HG02623 (cell line): Measurements from ENCODE around the gene CMTM6.
"Not testable (repeated sequence)": the region's sequence is repeated elsewhere in the genome, so short reads cannot be mapped to it uniquely, and the experiment has no call there.

Experiments
- ATAC-seq: cut with Tn5 transposase; IDR thresholded peaks from one replicate; pipeline ENCODE4 v1.9.1; 2021; ENCODE audit warnings: moderate library complexity; ENCODE audit not compliant: unreplicated experiment

Gene CMTM6

DNA sequence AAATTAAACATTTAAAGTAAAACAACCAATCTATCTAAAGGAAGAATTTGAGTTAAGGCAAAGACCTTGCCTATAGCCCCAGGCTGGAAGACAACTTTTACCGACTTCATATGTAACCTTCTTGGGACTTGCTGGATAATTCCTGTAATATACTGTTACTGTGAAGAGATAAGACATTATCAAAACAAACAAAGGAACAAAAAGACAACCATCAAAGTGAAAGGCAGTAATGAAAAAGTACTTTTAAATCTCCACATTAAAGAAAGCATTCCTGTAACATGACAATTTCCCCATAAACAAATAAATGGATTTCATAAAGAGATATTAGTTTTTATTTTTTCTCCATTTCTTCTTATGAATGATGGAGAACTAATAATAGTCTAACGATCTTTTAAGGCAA is 2.4 kb downstream of the CMTM6 start:
- ATAC-seq = no peak

DNA sequence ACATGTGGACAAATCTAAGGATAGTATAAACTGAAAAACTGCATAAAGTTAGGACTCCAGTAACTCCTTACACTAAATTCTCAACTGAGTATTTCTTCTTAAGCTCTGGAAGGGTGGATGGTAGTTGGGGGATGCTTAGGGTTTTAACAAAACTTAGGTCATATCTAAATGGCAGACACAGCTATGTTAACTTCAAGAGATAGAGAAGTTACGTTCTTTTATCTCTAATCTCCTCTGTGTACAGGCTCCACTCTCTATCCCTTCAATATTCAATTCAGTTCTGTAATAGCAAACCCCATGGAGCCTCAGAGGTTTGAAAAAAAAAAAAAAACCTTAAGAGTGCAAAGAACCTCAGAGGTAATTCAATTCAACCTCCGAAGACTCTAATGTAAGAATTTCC is 3.1 kb downstream of the CMTM6 start:
- ATAC-seq = no peak

DNA sequence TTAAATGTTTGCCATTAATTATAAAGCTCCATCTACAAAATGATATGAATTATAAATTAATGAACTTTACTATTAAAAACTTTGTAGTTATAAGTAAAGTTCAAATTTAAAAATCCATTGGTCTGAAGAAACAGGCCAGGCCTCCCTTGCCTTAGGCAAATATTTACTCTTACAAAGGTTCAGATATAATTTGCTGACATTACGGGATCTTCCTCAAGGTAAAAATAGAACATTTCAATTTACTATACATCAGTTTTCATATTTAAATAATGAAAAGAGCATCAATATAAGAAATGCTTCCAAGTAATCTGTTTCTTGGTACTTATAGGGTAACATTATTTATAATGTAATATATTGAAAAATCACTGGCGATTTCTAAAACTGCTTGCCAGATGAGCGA is 3.7 kb downstream of the CMTM6 start:
- ATAC-seq = no peak

DNA sequence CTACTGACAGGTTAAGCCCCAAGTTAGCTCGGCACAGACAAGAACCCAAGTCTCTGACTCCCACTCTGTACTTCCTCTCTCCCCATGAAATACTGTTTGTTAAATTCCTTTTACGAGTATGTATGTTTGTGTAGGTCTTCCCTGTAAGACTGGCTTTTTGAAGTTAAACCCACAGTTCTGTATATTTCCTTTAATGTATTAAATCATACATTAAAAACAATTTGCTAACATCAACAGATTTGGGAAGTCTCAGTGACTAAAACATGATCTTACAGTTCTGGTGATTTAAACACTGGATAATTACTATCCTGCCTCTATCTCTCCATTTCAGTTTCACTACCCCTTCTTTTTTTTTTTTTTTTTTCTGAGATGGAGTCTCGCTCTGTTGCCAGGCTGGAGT is 4.4 kb downstream of the CMTM6 start:
- ATAC-seq = no peak

DNA sequence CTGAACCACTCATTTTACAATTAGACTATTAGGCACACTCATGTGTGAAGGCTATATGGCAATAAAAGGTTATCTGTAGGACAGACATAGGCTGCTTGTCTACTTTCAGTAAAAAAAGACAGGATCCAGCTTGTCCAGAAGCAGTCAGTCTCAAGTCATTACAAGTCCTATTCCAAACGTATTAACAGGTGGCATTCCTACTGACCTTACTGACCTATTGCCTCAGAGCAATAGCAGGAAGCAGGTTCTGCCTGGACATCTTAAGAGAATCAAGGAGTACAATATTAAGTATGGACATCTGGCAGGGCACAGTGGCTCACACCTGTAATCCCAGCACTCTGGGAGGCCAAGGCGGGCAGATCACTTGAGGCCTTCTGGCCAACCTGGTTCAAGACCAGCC is 7.0 kb downstream of the CMTM6 start:
- no peak for ATAC-seq

DNA sequence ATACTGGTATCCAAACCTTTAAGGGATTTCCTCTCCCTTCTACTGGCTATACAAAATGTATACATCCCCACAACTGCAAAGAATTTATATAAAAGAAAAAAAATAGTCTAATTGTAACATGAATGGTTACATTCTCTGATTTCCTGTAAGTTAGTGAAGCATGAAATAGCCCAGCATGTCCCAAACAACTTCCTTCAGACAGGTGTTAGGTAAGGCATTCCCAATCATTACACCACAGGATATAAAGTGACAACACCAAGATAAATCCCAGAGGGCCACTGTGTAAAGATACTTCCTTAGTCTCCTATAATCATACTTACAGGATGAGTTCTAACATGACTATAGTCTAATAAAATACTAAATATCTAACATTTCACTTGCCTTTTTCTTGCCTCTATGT is 7.6 kb downstream of the CMTM6 start:
- no peak for ATAC-seq

DNA sequence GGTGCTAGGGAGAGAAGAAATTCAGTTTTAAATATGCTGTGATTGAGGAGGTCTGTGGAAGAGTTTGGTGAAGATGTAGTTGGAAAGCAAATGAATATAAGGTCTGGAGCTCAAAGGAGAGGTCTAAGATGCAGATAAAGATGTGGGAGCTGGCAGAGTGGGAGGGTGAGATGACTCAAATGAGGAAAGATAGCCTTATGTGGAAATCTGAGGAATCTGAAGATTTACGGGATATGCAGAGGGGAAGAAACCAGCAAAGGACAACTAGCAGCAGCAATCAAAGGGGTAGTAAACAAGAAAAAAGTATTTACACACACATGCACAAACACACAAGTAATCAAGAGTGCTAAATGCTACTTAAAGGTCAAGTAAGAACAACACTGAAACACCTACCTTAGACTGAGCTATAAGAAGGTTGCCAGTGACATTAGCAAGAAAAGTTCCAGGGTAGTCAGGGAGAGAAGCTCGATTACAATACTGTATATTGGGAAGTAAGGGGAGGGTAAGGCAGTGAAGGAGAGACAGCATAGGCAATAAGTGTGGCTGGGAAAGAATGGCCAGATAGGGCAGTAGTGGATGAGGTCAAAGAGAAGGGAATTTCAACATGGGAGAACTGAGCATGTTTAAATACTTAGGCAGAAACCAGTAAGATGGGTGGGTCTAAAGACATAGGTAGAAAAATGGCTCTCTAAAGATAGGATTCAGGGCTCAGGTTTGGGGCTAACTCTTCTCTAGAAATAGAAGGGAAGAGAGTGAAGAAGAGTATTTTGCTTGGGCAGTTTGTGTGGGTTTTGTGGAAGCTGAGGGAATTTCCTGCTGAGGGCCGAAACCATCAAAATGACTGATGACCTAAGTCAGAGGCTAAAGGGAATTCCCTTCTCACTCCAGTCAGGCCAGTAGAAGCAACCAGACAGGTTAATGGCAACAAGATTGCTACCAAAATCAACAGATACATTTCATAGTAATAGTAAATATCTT is 8.9 kb downstream of the CMTM6 start:
- ATAC-seq = peak; percentile 83

DNA sequence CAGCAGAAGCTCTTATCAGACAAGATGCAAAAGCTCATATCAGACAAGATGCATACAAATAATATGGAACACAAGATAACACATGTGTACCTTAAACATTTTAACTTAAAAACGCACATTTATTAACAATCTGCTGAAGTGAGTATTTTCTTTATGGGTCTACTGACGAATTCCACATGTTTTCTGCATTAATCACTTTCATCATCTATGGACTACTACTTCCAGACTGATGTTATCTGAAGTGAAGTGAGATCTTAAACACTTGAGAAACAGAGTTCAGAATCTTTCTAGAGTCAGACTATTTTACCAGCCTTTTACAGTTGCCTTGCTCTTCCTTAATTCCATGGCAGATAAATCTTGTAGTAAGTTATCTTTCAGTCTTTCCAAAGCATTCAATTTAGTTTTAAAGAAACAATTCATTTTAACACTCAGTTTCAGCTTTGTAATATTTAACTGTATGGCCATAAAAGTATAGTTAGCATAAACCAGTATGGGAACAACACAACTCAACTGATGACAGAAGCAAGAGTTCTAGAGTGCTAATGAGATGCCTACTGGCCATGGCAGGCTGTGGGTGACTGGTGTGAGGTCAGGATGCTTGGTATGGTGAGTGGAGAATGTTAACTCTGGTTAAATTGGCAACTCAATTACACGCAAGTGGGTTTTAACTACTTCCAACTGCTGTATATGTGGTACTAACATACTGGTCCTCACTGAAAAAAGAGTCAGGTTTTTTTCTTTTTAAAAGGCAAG is 9.8 kb downstream of the CMTM6 start:
- no peak for ATAC-seq

DNA sequence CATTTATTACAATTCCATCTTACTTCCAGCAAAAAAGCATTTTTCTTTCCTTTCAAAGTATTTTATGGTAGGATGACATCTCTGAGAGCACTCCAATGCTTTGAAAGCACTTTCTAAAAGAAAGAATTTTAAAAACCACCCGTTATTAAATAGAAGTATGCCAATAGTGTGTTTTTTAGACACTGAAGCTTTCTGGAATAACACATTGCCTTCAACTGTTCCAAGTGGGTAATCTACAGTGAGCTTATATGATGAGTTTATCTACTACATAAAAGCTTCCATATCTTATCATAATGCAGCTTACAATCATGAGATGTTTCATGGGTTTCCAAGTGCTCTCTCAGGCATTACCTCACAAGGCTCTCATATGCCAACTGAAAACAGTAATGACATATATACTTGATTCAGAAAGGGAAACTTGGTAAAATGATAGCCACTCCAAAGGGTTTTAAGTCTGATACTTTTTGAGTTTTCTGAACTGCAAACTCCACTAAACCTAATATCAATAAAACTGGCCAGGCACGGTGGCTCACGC is 14.1 kb downstream of the CMTM6 start:
- no peak for ATAC-seq

DNA sequence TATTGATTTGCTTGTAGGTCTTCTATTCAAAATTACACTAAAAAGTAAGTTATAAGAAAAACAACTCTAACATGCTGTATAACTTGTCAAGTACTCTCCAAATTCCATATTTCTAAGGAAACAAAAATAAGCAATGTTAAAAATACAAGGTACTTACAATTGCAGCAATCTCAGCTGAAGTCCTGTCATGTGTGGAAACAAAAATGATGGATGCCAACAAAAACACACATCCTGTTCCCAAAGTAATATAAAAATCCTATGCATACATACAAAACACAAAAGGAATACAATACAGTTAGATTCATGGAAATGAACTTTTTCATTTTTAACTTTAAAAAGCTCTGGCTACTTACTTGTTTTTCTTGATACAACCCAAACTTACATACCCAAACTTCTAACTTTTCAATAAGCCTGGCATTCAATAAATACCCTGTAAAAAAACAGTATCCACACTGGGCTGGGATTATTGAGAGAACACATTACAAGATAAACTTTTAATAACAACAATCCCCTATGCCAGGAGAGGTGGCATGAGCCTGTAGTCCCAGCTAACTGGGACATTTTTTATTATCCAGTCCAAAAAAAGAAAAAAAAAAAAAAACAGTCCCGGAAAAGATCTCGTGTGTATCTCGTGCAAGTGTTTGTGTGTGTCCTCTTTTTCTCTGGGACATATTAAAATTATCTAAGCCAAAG is 14.7 kb downstream of the CMTM6 start:
- ATAC-seq = no peak

DNA sequence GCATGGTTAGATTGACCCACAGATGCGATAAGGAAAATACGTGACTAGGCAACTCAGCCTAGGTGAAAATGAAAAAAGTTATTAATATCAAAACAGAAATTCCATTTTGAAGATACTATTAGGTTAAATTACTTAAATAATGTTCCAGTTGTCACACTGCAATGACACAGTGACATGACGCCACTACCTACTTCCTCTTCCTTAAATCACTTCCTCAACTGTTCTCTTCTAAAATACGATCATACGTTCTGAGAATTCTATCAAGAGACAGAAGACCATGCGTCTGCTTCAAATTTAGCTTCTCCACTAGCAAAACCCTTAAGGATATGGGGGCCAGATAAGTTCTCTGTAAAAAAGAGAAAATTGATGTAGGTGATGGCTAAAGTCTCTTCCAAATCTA is 18.2 kb downstream of the CMTM6 start:
- no peak for ATAC-seq

DNA sequence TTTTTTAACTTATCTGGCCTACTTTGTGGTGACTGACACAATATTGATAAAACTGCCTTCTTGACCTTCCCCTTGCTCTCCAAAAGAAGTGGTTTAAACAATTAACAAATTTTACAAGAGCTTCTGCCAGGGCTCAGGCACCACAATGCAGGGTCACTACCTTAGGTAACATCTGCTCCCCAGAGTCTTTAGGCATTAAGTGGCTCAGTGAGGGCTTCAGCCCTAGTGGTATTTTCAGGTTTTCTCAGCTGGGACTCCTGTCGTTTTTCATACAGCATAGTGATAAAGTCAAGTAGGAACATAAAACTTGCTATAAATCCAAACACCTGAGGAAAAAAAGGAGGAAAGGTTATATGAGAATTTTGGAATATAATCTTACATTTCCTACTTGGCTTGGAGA is 18.9 kb downstream of the CMTM6 start:
- ATAC-seq = no peak

DNA sequence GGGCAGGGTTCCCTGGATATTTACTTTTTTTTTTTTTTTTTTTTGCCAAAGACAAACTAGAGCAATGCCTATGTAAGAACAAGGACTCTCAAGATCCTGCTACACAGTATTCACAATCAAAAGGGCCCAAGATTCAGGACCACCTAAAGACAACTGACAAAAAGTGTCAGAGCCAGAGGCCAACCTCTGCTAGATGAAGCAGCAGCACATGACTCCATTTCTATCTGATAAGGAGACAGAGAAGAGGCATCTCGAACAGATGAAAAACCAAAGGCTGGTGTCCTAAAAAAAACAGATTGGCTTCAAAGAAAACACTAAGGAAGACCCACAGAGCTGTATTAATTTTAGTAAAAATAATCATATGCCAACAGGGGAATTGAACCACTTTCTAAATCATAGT is 20.0 kb downstream of the CMTM6 start:
- ATAC-seq = no peak

DNA sequence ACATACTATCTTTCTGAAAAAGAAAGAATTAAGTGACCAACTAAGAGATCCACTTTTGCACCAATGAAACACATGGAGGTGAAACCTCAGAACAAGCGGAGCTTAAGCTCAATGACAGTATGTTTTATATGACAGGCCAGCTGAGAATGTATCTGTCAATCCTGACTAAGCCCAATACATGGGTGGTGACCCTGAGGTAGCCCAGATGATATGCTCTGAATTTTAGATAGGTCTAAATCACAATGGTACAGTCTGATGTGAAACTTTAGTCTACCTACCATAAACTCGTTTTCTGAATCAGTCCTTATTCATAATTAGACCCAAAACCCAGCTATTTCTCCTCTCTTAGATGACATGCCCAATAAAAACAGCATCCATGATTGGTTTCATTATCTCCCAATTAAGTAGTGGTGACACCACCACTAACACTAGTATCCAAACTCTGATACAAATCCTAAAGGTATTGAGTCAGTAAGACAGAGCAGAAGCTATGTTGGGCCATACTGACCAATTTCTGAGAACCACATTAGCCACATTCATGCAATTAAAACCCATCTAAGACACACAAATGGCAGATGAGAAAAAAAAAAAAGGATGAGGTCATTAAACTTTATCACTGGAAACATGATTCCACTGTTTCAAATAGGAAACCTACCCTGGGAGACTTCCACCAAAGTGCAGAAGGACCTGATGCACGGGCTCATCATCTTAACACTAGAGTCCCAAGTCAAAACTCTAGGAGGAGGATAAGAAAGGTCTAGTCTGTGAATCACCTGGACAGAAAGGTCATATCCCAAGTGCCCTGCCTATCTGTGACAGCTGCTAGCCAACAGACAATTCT is 20.6 kb downstream of the CMTM6 start:
- ATAC-seq = no peak

DNA sequence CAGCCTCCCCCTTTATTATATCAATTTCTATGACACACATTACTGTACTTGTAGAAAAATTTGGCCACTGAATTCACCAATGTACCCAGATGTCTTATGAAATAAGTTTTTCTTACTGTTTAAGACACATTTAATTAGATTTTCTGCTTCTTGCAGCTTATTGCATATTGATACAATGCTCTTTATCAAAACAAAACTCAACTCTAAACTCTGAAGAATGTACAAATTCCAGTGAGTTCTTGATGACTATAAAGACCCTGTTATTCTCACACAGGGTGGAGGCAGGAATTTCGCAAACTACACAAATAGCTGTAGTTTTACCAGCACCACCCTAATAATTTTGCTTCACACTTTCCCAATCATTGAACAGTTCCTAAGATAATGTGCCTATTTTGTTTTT is 22.0 kb downstream of the CMTM6 start:
- no peak for ATAC-seq

DNA sequence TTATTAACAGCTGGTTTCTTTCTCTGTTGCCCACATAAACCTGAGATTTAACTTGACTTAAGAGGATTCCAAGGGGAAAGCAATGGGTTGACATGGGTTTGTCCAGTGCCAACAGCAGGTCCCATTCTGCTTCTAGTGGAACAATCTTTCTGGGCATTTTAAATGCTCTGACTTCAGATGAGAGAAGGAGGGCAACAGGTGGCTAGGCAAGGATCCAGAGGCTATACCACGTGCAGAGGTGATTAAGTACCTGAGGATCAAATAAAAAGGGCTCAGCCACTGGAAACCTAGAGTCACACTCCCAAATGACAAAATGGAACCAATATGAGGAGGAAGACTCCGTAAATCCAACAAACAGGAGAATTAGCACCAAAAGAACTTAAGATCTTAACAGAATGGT is 28.5 kb downstream of the CMTM6 start:
- no peak for ATAC-seq

DNA sequence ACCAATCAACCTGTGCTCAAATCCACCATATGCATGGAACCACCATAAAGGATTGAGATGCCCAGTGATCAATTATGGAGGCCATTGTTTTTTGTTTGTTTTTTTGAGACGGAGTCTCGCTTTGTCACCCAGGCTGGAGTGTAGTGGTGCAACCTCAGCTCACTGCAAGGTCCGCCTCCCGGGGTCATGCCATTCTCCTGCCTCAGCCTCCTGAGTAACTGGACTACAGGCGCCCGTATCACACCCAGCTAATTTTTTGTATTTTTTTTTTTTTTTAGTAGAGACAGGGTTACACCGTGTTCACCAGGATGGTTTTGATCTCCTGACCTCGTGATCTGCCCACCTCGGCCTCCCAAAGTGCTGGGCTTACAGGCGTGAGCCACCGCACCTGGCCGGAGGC is 30.5 kb downstream of the CMTM6 start:
- ATAC-seq = not testable (repeated sequence)

DNA sequence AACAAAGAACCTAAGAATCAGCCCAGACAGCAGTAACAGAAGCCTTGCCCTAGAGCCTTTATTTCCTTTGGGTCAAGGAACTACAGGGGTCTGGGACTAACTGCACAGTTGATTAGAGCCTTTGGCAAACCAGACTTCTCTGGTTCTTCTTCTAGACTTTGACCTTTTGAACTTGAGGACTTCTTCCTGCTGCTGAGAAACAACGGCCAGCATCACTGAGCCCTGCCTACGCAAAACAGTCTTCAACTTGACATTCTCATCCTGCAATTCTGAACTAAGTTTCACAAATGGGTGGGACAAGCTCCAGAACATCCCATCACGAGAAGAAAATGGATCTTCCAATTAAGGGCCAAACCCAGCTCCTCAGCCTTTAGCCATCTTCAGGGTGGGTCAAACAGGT is 31.4 kb downstream of the CMTM6 start:
- ATAC-seq = no peak

DNA sequence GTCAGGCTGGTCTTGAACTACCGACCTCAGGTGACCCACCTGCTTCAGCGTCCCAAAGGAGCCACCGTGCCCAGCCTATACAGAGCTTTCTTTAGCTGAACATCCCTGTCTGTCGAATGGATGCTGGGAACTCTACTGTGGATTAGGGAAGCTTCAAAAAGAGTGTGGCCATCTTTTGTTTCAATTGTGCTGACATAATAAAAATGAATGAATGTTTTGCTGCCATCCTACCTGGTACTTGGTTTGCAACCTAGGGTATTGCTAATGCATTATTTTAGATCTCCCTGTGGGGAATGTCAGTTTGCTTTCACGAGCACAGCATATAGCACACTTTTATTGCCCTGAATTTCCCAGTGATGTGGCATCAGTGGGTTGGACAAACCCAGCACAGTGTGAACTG is 32.3 kb downstream of the CMTM6 start:
- no peak for ATAC-seq

DNA sequence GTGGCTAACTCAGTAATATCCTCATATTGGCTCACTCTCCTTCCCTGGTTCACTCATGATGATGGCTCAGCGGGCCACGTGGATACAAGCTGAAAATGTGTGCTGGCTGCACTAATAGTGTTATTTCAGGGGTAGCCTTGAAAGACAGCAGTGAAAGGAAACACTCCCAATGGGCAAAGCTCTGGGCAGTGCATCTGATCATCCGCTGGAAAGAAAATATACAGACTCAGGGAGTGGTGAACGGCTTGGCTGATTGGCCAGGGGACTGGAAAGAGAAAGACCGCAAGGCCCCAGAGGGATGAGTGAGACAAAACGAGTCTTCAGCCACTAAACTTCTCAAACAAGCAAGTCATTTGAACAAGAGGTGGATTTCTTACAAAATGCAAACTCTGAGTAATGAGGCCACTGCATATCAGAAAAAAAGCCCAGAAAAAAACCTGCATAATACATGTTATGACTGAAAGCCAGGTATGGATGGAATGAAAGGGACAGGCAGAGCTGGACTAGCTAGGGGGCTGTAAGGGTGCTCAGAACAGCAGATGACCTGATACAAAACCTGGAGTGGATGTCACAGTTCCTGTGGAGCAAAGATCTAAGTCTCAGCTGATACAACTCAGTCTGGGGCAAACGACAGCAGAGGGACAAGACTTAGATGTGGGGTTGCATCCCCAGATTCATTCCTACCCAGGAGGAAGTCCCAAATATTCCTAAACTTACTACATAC is 33.3 kb downstream of the CMTM6 start:
- peak; percentile 18 for ATAC-seq
